Transverse colon (tissue), 3 donors: ENCODE data around the gene LRRC73.

Source experiments
- CTCF ChIP-seq, 5 experiments: fragments of 200-600 bp in 3 of 5; fragments of 450-650 bp in 2 of 5; sonication (generic) in 3 of 5; IDR thresholded peaks; 1 replicate in 2 of 5; 2 replicates in 3 of 5; pipeline ENCODE4 v1.5.1; 2016 to 2017; ENCODE audit warnings: antibody characterized with exemption in 5 of 5, inconsistent platforms in 3 of 5, mild to moderate bottlenecking in 2 of 5, moderate library complexity in 1 of 5
- POLR2A ChIP-seq: fragments of 450-650 bp; IDR thresholded peaks from one replicate; pipeline ENCODE4 v1.6.1; 2016; ENCODE audit warnings: antibody characterized with exemption, mild to moderate bottlenecking, moderate library complexity

- no peak for TF ChIP-seq POLR2A
- TF ChIP-seq CTCF (IDR thresholded peaks at IDR 0.05): no peak
Observed at GRCh38 chr6:43469947-43470346, 40.2 kb downstream of the LRRC73 start.
